ENCODE data around the gene AGPAT2. TPM values are rescaled to one million over a fixed set of nuclear protein-coding genes. Genes with fewer than 3 reads are reported as not detected.
A peak's percentile ranks its signal among the peaks of the same experiment; 100 is the strongest.

Gene AGPAT2
- total RNA-seq, 1 donor = 76.5 TPM

DNA sequence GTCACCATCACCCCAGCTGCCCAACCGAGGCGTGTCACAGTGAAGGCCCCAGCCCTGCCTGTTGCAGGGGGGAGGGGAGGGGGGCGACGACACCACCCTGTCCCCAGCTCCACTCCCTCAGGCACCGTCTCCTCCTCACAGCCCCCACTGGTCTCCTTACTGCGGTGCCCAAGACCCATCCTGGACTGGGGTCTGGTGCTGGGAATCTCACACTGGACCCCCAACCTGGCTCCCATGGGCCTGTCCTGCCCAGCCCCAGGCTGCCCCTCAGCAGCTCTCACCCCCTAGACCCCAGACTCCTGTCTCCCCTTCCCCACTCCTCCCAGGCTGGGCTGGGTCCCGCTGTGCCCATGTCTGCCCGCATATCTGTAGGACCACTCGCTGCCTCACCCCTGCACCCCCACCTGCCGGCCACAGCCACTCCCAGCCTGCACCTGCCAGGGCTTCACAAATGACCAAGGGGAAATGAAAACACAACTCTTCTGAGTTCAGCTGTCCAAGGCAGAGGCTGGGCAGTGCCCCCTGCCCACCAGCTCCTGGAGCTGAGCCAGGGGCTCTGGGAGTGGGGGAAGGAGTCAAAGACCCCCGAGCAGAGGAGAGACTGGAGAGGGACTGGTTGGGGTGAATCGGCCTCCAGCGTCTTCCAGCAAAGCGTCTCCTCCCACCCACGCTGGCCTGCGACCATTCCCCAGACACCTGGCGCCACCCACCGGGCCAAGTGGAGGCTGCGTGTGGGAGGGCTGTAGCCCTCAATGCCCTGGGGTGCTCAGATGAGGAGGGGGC is 57.2 kb downstream of the AGPAT2 start:
- peak; percentile 14 to 83 (median 75) for DNase-seq (ENCODE audit: low read depth in 2 of 3, low spot score in 2 of 3)

DNA sequence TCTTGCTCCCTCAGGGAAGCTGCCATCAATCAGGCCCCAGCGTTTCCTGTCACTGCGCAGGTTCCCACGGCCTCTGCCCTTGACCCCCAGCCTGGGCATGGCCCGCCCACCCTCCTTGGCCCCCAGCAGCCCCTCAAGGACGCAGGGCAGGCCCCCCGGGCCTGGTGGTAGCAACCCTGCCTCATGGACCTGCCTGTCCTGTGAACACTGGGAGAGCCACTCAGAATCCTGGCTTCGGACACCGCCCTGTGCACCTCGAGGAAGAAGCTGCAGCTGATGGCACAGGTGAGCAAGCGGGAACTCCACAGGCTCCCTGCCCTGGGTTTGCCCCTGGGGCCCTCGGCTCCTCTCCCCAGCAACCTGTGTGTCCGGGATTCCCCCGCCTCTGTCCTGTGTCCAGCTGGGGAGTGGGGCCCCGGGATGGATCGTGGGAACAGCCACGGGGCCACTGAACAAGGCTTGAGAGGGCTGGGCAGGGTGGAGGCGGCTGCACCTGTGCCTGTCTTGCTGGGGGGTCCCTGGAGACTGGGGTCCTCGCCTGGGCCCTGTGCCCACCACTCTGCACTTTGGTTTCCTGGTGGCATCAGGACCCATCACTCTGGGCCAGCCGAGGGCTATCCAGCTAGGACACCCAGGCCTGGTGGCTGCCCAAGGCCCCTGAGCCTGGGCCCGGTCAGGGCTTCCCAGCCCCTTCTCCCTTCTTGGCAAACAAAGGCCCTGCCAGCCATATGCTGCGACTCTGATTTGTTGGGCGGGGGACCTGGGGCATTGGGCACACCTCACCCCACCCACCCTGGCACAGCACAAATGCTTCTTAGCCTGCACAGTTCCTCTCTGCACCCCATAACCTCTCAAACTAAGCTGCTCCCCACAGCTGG is 58.0 kb downstream of the AGPAT2 start:
- no peak for DNase-seq (ENCODE audit: low read depth in 2 of 3, low spot score in 2 of 3)

DNA sequence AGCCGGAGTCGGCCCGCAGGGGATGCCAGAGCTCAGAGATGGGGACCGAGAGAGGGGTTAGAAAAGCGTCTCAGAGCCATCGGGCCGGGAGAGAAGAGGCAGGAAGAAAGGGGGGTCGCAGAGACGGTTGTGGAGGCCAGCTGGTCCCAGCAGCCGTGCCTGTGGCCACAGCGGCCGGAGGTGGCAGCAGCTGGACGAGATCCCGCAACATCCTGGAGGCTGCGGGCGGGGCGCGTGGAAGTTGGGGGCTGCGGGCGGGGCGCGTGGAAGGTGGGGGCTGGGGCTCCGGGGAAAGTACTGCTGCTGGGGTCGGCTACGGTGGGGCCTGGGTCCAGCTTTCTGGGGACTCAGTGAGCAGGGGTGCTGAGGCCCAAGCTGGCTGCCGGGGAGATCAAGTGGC is 59.0 kb downstream of the AGPAT2 start:
- DNase-seq (ENCODE audit: low read depth in 2 of 3, low spot score in 2 of 3) = peak in 2 of 3 donors; percentile 43 to 62

DNA sequence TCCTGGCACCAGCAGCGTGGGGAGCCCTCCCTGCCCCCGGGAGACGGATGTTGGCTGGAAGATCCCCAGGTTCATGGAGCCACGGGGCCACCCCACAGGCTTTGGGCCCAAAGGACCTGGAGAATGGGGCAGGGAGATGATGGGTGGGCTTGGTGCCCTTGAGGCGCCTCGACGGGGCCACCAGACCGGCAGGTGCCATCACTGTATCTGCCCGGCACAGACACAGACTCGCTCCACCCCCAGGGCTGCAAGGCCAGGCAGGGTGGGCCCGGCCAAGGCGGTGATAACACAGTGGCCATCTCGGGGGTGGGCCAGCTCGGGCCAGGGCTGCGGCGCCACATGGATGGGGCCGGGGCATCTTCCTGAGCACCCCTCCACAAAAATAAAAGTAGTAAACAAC is 59.6 kb downstream of the AGPAT2 start:
- DNase-seq (ENCODE audit: low read depth in 2 of 3, low spot score in 2 of 3) = no peak

DNA sequence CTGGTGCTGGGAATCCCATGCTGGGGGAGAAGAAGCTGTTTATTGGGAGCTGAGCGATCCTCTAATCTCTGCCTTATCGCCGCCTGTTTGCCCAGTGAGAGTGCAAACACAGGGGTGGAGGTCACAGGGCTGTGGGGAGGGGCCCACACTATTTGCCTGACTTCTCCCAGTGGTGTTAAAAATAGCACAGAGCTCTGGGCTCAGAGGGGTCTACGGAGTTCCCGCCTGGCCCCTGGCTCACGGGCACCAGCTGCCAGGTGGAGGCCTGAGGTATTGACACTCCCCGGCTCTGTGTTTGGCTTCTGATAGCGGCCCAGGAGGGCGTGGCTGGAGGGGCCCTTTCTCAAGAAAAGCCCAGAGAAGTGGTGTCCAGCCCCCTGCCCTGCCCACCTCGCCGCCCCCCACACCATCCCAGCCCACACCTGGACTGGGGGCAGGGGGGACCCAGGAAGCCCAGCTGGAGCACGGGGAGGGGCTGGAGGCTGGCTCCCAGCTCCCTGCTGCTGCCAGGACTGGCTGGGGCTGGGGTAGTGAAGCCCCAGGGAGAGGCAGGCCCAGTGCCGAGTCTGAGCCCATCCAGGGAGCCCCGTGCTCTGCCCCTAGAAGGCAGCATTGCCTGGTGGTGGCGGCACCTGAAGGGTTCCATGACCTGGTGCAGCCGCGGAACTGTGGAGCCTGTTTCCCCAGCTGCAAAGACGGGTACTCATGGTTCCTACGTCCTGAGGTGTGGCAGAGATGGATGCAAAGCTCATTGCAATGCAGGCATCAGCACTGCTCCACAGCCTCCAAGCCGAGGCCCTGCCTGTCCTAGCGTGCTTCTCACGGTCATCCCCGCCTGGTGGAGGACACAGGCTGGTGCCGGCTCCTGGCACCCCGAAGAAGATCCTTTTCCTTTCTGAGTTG is 60.3 kb downstream of the AGPAT2 start:
- no peak for DNase-seq (ENCODE audit: low read depth in 2 of 3, low spot score in 2 of 3)

DNA sequence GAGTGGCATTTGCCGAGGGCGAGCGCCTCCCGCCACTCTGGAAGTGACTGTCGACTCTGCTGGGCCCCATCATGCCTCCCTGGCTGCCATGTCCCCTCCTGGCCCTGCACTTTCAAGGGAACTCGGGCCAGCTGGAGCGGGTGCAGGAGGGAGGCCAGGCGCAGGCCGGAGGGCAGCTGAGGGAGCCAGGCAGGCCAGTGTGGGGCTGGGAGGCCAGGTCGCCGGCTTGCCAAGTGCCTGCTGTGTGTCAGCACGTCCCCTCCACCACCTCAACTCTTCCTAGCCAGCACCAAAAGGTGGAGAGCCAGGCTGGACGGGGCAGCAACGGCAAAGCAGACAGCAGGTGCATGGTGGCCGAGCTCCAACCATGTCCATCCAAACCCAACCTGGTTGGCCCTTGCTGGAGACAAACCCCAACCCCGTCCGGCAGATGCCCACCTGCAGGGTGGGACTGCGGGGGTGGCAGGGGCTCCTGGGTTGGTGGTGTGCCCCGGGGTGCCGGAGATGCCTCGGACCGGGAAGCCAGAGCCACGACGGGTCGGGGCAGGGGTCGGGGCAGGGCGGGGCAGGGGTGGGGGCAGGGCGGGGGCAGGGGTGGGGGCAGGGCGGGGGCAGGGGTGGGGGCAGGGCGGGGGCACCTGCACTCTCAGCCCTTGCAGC is 61.1 kb downstream of the AGPAT2 start:
- DNase-seq (ENCODE audit: low read depth in 2 of 3, low spot score in 2 of 3) = no peak

DNA sequence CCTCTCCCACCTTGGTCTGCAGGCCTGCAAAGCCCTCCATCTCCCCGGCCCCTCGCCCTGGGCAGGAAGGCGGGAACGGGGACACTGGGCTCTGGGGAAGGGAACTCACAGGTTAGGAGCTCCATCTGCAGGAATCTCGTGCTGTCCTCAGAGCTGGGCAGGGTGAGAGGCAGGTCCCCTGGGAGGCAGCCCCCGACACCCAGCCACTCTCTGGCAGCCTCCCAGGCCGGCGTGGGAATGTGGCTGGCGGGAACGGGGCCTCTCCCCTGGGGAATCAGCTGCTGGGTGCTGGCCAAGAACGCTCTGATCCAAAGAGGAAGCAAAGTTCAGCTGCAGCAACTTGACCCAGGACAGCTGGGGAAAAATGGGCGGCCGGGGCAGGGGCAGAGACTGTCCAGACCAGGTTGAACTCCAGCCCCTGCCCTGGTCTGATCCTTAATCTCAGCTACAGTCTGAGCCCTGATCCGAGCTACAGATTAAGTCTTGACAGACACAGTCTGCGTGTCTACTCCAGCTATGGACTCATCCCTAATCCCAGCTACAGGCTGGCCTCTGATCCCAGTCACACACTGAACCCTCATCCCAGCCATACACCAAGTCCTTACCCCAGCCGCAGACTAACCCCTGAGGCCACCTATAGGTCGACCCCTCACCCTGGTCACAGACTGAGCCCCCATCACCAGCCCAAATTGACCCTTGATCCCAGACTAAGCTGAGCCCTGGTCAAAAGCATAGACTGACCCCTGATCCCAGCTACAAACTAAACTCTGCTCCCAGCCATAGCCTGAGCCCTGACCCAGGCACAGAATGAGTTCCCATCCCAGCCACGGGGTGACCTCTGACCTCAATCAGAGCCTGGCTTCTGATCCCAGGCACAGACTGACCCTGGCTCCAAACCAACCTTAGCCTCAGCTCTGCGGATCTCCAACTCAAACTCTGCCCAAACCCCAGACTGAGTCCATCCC is 61.9 kb downstream of the AGPAT2 start:
- DNase-seq (ENCODE audit: low read depth in 2 of 3, low spot score in 2 of 3) = peak in 1 of 3 donors; percentile 39

DNA sequence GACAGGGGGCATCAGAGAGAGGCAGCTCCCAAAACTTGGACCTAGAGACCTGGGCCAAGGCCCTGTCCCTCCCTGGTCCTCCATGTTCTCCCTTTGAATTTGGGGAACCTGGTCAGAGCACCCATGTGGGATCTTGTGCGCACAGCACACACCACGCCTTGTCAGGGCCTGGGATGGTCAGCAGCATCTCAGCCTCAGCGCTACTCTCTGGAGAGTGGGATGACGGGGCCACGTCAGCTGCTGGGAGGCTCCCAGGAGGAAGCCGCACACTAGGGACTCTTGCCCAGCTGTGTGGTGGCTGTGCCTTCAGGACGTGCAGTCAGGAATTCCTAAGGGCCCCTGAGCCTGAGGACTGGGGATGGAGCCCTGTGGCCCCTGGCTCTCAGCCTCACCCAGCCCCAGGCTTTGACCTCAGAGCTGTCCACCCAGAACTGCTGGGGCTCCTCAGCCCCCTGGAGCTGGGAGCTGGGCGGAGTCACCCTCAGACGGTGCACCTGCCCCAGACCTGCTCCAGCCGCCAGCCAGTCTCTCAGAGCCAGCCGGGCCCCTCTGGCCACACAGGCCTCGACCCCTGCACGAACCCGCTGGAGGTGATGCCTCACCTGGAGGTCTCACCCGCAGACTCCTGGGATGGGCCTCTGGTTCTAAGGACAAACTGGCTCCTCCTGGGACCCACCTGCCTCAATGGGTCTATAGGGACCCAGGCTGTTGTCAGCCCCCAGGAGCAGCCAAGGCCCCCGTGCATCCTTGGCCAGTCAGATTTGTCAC is 62.9 kb downstream of the AGPAT2 start:
- no peak for DNase-seq (ENCODE audit: low read depth in 2 of 3, low spot score in 2 of 3)

DNA sequence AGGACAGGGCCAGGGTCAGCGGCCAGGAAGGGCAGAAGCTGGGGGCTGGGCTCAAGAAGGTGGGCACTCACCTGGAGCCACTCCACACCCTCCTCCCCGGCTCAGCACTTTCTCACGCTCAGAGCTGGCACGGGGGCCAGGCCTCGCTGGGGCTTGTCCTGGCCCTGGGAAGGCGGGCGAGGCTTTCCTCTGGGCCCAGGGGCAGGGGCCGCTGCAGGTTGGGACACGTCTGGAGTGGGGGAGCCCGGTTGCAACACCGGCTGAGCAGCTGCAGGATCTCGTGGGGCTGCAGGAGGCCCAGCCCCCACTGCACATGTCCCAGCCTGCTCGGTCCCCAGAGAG is 63.4 kb downstream of the AGPAT2 start:
- no peak for DNase-seq (ENCODE audit: low read depth in 2 of 3, low spot score in 2 of 3)

Small RNAs within 50 kb of the gene (small RNA-seq; reads per million reads assigned to genes)
- gene MIR126 = 20,344 reads per million, percentile 100 among the genes with 10 or more reads in this experiment

Other genes with a start within 250 kb of the AGPAT2 start
- gene INPP5E, start 247.6 kb downstream of the AGPAT2 start, total RNA-seq = 11.3 TPM
- 39.9 TPM for gene SEC16A, start 204.4 kb downstream of the AGPAT2 start, total RNA-seq
- 190 TPM for gene NOTCH1, start 141.4 kb downstream of the AGPAT2 start, total RNA-seq
- gene EGFL7, start 24.5 kb downstream of the AGPAT2 start, total RNA-seq = 272 TPM
- gene DIPK1B, start 25.1 kb upstream of the AGPAT2 start, total RNA-seq = 227 TPM
- gene LCN10, start 55.5 kb upstream of the AGPAT2 start, total RNA-seq = 1.3 TPM
- gene LCN6, start 61.1 kb upstream of the AGPAT2 start, total RNA-seq = 0.81 TPM
- not detected for gene LCN8, start 70.8 kb upstream of the AGPAT2 start, total RNA-seq
- not detected for gene LCN15, start 77.1 kb upstream of the AGPAT2 start, total RNA-seq
- gene TMEM141, start 103.9 kb upstream of the AGPAT2 start, total RNA-seq = 47.1 TPM
- 1.6 TPM for gene CCDC183, start 108.9 kb upstream of the AGPAT2 start, total RNA-seq
- 66.8 TPM for gene RABL6, start 120.5 kb upstream of the AGPAT2 start, total RNA-seq
- gene AJM1, start 155.0 kb upstream of the AGPAT2 start, total RNA-seq = 0.27 TPM
- gene PHPT1, start 162.0 kb upstream of the AGPAT2 start, total RNA-seq = 36.9 TPM
- 1.1 TPM for gene MAMDC4, start 164.9 kb upstream of the AGPAT2 start, total RNA-seq
- 211 TPM for gene EDF1, start 178.9 kb upstream of the AGPAT2 start, total RNA-seq
- 20.5 TPM for gene TRAF2, start 199.1 kb upstream of the AGPAT2 start, total RNA-seq

Measured in hematopoietic multipotent progenitor cell (in vitro differentiated cells).